ENCODE results near the gene LRIG2. TPM values are rescaled to one million over a fixed set of nuclear protein-coding genes. Genes with fewer than 3 reads are reported as not detected.

The LRIG2 gene
- total and polyA plus RNA-seq, 9 of the 15 experiments (the other 6 are each of a cell fraction or from before 2014, with no cell fraction given), result 1.8 to 28.1 (median 11.5) TPM

GRCh38 chr1:113140588-113141446 lies 67.8 kb downstream of the LRIG2 start (continued):
- TF ChIP-seq MYBL2 (IDR thresholded peaks at IDR 0.05; ENCODE audit: low read depth) (no peak), MYBL2 (CRISPR knock-in tag; IDR thresholded peaks at IDR 0.05; ENCODE audit: borderline replicate concordance) (no peak), OTX1 (CRISPR knock-in tag; IDR thresholded peaks at IDR 0.05) (peak; percentile 98), TFAP4 (CRISPR knock-in tag; IDR thresholded peaks at IDR 0.05; ENCODE audit: borderline replicate concordance) (0 out of 2 replicates have a peak, but pooled peaks have one; percentile 46), NFATC3 (IDR thresholded peaks at IDR 0.05) (no peak), THRAP3 (IDR thresholded peaks at IDR 0.05; ENCODE audit: borderline replicate concordance) (0 out of 2 replicates have a peak, but pooled peaks have one; percentile 42), SMARCE1 (IDR thresholded peaks at IDR 0.05) (peak; percentile 70; the same call in 1 of the 2 replicates), NR0B1 (IDR thresholded peaks at IDR 0.05; ENCODE audit: partially characterized antibody) (no peak), ASH1L (IDR thresholded peaks at IDR 0.05; ENCODE audit: borderline replicate concordance, low read depth, partially characterized antibody) (peak; percentile 58), ZNF76 (CRISPR knock-in tag; IDR thresholded peaks at IDR 0.05; ENCODE audit: borderline replicate concordance) (peak; percentile 39; the same call in 1 of the 2 replicates), FOXK1 (CRISPR knock-in tag; IDR thresholded peaks at IDR 0.05; ENCODE audit: borderline replicate concordance) (no peak), ZNF695 (CRISPR knock-in tag; IDR thresholded peaks at IDR 0.05) (no peak), ZNF140 (CRISPR knock-in tag; IDR thresholded peaks at IDR 0.05) (no peak), EHMT2 (IDR thresholded peaks at IDR 0.05) (peak; percentile 61; the same call in 1 of the 2 replicates), NCOA6 (IDR thresholded peaks at IDR 0.05) (no peak), HNRNPL (IDR thresholded peaks at IDR 0.05; ENCODE audit: low read depth, low read length) (no peak), XRCC3 (IDR thresholded peaks at IDR 0.05) (no peak), RFX7 (CRISPR knock-in tag; IDR thresholded peaks at IDR 0.05) (no peak), MCM3 (IDR thresholded peaks at IDR 0.05) (no peak), RB1 (IDR thresholded peaks at IDR 0.05; ENCODE audit: low read depth) (peak; percentile 34; the same call in 1 of the 2 replicates), ZBED1 (IDR thresholded peaks at IDR 0.05) (no peak), ZNF511 (CRISPR knock-in tag; IDR thresholded peaks at IDR 0.05) (no peak), KDM1A (IDR thresholded peaks at IDR 0.05) (no peak), ZC3H4 (CRISPR knock-in tag; IDR thresholded peaks at IDR 0.05; ENCODE audit: borderline replicate concordance) (no peak; the same call in 1 of the 2 replicates), WHSC1 (IDR thresholded peaks at IDR 0.05; ENCODE audit: low read length) (no peak), CBX2 (IDR thresholded peaks at IDR 0.05; ENCODE audit: insufficient read depth, low read length, poor library complexity, severe bottlenecking) (no peak), ZNF143 (CRISPR knock-in tag; IDR thresholded peaks at IDR 0.05) (no peak)
- TF ChIP-seq, protein P1, sequence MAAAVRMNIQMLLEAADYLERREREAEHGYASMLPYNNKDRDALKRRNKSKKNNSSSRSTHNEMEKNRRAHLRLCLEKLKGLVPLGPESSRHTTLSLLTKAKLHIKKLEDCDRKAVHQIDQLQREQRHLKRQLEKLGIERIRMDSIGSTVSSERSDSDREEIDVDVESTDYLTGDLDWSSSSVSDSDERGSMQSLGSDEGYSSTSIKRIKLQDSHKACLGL (CRISPR knock-in tag; IDR thresholded peaks at IDR 0.05; ENCODE audit: borderline replicate concordance, poor library complexity, severe bottlenecking), result no peak
